Measurements from ENCODE around the gene TRAPPC11. TPM values are rescaled to one million over a fixed set of nuclear protein-coding genes. Genes with fewer than 3 reads are reported as not detected.

The TRAPPC11 gene
- total and polyA plus RNA-seq, 2 of the 13 experiments (the other 11 are each of a cell fraction or from before 2014, with no cell fraction given): 18.0 to 23.2 TPM

GRCh38 chr4:183659029-183659871, at the start of gene TRAPPC11, which contains the start of gene RWDD4 (continued):
- TF ChIP-seq, protein P1, sequence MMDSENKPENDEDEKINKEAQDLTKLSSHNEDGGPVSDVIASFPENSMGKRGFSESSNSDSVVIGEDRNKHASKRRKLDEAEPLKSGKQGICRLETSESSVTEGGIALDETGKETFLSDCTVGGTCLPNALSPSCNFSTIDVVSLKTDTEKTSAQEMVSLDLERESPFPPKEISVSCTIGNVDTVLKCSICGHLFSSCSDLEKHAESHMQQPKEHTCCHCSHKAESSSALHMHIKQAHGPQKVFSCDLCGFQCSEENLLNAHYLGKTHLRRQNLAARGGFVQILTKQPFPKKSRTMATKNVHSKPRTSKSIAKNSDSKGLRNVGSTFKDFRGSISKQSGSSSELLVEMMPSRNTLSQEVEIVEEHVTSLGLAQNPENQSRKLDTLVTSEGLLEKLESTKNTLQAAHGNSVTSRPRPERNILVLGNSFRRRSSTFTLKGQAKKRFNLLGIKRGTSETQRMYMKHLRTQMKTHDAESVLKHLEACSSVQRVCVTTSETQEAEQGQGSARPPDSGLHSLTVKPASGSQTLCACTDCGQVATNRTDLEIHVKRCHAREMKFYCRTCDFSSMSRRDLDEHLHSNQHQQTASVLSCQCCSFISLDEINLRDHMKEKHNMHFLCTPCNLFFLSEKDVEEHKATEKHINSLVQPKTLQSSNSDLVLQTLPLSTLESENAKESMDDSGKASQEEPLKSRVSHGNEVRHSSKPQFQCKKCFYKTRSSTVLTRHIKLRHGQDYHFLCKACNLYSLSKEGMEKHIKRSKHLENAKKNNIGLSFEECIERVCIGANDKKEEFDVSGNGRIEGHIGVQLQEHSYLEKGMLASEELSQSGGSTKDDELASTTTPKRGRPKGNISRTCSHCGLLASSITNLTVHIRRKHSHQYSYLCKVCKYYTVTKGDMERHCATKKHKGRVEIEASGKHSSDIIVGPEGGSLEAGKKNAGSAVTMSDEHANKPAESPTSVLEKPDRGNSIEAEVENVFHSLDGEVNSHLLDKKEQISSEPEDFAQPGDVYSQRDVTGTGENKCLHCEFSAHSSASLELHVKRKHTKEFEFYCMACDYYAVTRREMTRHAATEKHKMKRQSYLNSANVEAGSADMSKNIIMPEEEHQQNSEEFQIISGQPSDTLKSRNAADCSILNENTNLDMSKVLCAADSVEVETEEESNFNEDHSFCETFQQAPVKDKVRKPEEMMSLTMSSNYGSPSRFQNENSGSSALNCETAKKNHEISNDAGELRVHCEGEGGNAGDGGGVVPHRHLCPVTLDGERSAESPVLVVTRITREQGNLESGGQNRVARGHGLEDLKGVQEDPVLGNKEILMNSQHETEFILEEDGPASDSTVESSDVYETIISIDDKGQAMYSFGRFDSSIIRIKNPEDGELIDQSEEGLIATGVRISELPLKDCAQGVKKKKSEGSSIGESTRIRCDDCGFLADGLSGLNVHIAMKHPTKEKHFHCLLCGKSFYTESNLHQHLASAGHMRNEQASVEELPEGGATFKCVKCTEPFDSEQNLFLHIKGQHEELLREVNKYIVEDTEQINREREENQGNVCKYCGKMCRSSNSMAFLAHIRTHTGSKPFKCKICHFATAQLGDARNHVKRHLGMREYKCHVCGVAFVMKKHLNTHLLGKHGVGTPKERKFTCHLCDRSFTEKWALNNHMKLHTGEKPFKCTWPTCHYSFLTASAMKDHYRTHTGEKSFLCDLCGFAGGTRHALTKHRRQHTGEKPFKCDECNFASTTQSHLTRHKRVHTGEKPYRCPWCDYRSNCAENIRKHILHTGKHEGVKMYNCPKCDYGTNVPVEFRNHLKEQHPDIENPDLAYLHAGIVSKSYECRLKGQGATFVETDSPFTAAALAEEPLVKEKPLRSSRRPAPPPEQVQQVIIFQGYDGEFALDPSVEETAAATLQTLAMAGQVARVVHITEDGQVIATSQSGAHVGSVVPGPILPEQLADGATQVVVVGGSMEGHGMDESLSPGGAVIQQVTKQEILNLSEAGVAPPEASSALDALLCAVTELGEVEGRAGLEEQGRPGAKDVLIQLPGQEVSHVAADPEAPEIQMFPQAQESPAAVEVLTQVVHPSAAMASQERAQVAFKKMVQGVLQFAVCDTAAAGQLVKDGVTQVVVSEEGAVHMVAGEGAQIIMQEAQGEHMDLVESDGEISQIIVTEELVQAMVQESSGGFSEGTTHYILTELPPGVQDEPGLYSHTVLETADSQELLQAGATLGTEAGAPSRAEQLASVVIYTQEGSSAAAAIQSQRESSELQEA (CRISPR knock-in tag; IDR thresholded peaks at IDR 0.05; ENCODE audit: not compliant biosample characterization): no peak
- TF ChIP-seq POGZ (CRISPR knock-in tag; IDR thresholded peaks at IDR 0.05): peak; percentile 75
- TF ChIP-seq MLLT10 (CRISPR knock-in tag; IDR thresholded peaks at IDR 0.05): no peak
- peak; percentile 83 for TF ChIP-seq CREB1 (IDR thresholded peaks at IDR 0.05)
- TF ChIP-seq CREB1 (CRISPR knock-in tag; IDR thresholded peaks at IDR 0.05): no peak
- no peak for TF ChIP-seq ZNF530 (CRISPR knock-in tag; IDR thresholded peaks at IDR 0.05; ENCODE audit: low read depth)
- TF ChIP-seq, protein P2, sequence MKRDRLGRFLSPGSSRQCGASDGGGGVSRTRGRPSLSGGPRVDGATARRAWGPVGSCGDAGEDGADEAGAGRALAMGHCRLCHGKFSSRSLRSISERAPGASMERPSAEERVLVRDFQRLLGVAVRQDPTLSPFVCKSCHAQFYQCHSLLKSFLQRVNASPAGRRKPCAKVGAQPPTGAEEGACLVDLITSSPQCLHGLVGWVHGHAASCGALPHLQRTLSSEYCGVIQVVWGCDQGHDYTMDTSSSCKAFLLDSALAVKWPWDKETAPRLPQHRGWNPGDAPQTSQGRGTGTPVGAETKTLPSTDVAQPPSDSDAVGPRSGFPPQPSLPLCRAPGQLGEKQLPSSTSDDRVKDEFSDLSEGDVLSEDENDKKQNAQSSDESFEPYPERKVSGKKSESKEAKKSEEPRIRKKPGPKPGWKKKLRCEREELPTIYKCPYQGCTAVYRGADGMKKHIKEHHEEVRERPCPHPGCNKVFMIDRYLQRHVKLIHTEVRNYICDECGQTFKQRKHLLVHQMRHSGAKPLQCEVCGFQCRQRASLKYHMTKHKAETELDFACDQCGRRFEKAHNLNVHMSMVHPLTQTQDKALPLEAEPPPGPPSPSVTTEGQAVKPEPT (CRISPR knock-in tag; IDR thresholded peaks at IDR 0.05; ENCODE audit: low read depth): no peak
- TF ChIP-seq ZFP37 (CRISPR knock-in tag; IDR thresholded peaks at IDR 0.05; ENCODE audit: borderline replicate concordance): no peak
- no peak for TF ChIP-seq ZNF7 (CRISPR knock-in tag; IDR thresholded peaks at IDR 0.05)
- no peak for TF ChIP-seq ZNF317 (CRISPR knock-in tag; IDR thresholded peaks at IDR 0.05)
- TF ChIP-seq IKZF4 (CRISPR knock-in tag; IDR thresholded peaks at IDR 0.05; ENCODE audit: borderline replicate concordance, low read depth, not compliant biosample characterization): no peak
- peak; percentile 33; the same call in 1 of the 2 replicates for TF ChIP-seq MED1 (CRISPR knock-in tag; IDR thresholded peaks at IDR 0.05)
- no peak for TF ChIP-seq MZF1 (CRISPR knock-in tag; IDR thresholded peaks at IDR 0.05; ENCODE audit: borderline replicate concordance)
- peak; percentile 67; the same call in 1 of the 2 replicates for TF ChIP-seq ISL2 (CRISPR knock-in tag; IDR thresholded peaks at IDR 0.05)
- peak; percentile 95 for TF ChIP-seq PBX2 (CRISPR knock-in tag; IDR thresholded peaks at IDR 0.05)
- peak; percentile 79 for TF ChIP-seq TAF1 (CRISPR knock-in tag; IDR thresholded peaks at IDR 0.05)
- TF ChIP-seq ZSCAN25 (CRISPR knock-in tag; IDR thresholded peaks at IDR 0.05): peak; percentile 47; the same call in 1 of the 2 replicates
- TF ChIP-seq ZNF160 (CRISPR knock-in tag; IDR thresholded peaks at IDR 0.05): no peak
- 0 out of 2 replicates have a peak, but pooled peaks have one; percentile 51 for TF ChIP-seq DNMT1 (CRISPR knock-in tag; IDR thresholded peaks at IDR 0.05)
